SHP77 (cell line): ENCODE measurements around the gene TSPO.
A peak's percentile ranks its signal among the peaks of the same experiment; 100 is the strongest.

Experiments used
- DNase-seq, 2 experiments: peaks; one replicate each; lab custom pipeline; 2025; lab: John Stamatoyannopoulos, UW

Gene TSPO

GRCh38 chr22:43159484-43160178 lies 8.3 kb downstream of the TSPO start:
- DNase-seq = peak in 1 of 2 experiments; percentile 17

- no peak for DNase-seq
Observed at GRCh38 chr22:43160497-43161126, 9.3 kb downstream of the TSPO start.

GRCh38 chr22:43162412-43163150 lies 11.2 kb downstream of the TSPO start:
- DNase-seq = no peak

- no peak for DNase-seq
Observed at GRCh38 chr22:43163241-43163795, 12.0 kb downstream of the TSPO start.

- no peak for DNase-seq
Observed at GRCh38 chr22:43164636-43165035, 13.3 kb downstream of the TSPO start.

GRCh38 chr22:43166132-43166930 lies 15.0 kb downstream of the TSPO start:
- DNase-seq = no peak

- no peak for DNase-seq
Observed at GRCh38 chr22:43167001-43167589, 15.7 kb downstream of the TSPO start.

- no peak for DNase-seq
Observed at GRCh38 chr22:43168471-43169309, 17.3 kb downstream of the TSPO start.

- DNase-seq = no peak
Observed at GRCh38 chr22:43169310-43170130, 18.2 kb downstream of the TSPO start.

- DNase-seq = no peak
Observed at GRCh38 chr22:43170131-43170480, 18.7 kb downstream of the TSPO start.

- DNase-seq = no peak
Observed at GRCh38 chr22:43171019-43171491, 19.7 kb downstream of the TSPO start.

GRCh38 chr22:43171607-43172006 lies 20.2 kb downstream of the TSPO start:
- DNase-seq = no peak

GRCh38 chr22:43172191-43172590 lies 20.8 kb downstream of the TSPO start:
- no peak for DNase-seq

- no peak for DNase-seq
Observed at GRCh38 chr22:43173566-43173965, 22.2 kb downstream of the TSPO start.

GRCh38 chr22:43173976-43174720 lies 22.8 kb downstream of the TSPO start:
- DNase-seq = no peak

GRCh38 chr22:43174941-43175531 lies 23.7 kb downstream of the TSPO start:
- DNase-seq = no peak

GRCh38 chr22:43176090-43176489 lies 24.7 kb downstream of the TSPO start:
- DNase-seq = no peak

GRCh38 chr22:43177479-43177878 lies 26.1 kb downstream of the TSPO start:
- no peak for DNase-seq
